Suprapubic skin (tissue), 4 donors: ENCODE data around the gene FLACC1. TPM values are rescaled to one million over a fixed set of nuclear protein-coding genes. Genes with fewer than 3 reads are reported as not detected.

ENCODE experiments used
- DNase-seq, 2 donors: peaks; one replicate each; pipeline ENCODE4 v3.0.0-alpha.2; 2019; ENCODE audit warnings: low spot score in 2 of 2
- H3K27ac ChIP-seq: fragments of 200-600 bp; sonication (generic); one replicate; pipeline ENCODE4 v1.5.1; 2019
- H3K27me3 ChIP-seq: fragments of 200-600 bp; sonication (generic); one replicate; pipeline ENCODE4 v1.5.1; 2019
- H3K36me3 ChIP-seq: fragments of 200-600 bp; sonication (generic); one replicate; pipeline ENCODE4 v1.5.1; 2019
- H3K4me1 ChIP-seq: fragments of 200-600 bp; sonication (generic); one replicate; pipeline ENCODE4 v1.5.1; 2019
- H3K4me3 ChIP-seq: fragments of 200-600 bp; sonication (generic); one replicate; pipeline ENCODE4 v1.5.1; 2019; ENCODE audit warnings: mild to moderate bottlenecking
- H3K9me3 ChIP-seq: fragments of 200-600 bp; sonication (generic); one replicate; pipeline ENCODE4 v1.5.1; 2019
- EP300 ChIP-seq: sonication (generic); formaldehyde crosslinking; IDR thresholded peaks from one replicate; pipeline ENCODE4 v1.6.1; 2017; ENCODE audit warnings: antibody characterized with exemption
- POLR2A ChIP-seq, 2 donors: fragments of 450-650 bp; IDR thresholded peaks; one replicate each; pipeline ENCODE4 v1.6.1; 2017; ENCODE audit warnings: antibody characterized with exemption in 2 of 2, mild to moderate bottlenecking in 2 of 2, moderate library complexity in 2 of 2
- POLR2AphosphoS5 ChIP-seq, 3 donors: sonication (generic); formaldehyde crosslinking; IDR thresholded peaks; one replicate each; pipeline ENCODE4 v1.6.1; 2017; ENCODE audit warnings: antibody characterized with exemption in 3 of 3
- WGBS: methylation state at CpG from one replicate; pipeline ENCODE4 v1.1.5; 2018; 5-methylcytosine and 5-hydroxymethylcytosine counted together
- total RNA-seq, 4 donors: library from RNA; depleted of rRNA; stranded (reverse); fragments of >200 nt; gene quantifications; one replicate each; pipeline ENCODE4 v1.1.0, GENCODE V29; 2016
- TF ChIP-seq, protein P1 (sequence below), 2 donors: fragments of 200-600 bp in 1 of 2; fragments of 450-650 bp in 1 of 2; sonication (generic) in 1 of 2; IDR thresholded peaks; one replicate each; pipeline ENCODE4 v1.5.1; 2016 to 2019; ENCODE audit warnings: antibody characterized with exemption in 2 of 2, mild to moderate bottlenecking in 1 of 2, moderate library complexity in 1 of 2

FLACC1 gene
- total RNA-seq, 4 donors from 2014 or later = 0.80 to 1.0 TPM; not detected in 2

DNA sequence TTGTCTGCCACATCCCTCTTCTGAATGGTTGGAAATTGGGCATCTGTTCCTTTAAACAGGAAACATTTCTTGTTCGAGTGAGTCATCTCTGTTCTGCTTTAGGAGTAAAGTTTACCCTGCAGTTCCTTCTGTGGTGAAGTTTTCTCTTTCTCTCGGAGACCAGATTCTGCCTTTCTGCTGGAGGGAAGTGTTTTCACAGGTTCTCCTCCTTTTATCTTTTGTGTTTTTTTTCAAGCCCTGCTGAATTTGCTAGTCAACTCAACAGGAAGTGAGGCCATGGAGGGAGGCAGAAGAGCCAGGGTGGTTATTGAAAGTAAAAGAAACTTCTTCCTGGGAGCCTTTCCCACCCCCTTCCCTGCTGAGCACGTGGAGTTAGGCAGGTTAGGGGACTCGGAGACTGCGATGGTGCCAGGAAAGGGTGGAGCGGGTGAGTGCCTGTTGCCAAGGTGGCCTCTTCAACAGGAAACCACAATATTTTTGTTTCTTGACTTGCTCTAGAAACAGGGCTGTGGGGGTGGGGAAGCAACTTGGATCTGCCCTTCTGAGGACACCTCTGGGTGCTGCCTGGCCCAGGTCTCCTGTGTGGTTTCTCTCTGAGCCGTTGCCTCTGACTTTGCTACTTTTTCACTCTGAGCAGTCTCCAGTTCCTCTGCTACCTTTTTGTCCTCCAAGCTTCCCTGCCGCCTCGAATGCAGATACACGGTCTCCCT, 99.0 kb downstream of the FLACC1 start:
- WGBS = 1% methylated on average over 10 of the region's 10 CpGs
- Histone ChIP-seq H3K9me3 (no peaks in the 10 kb centered on the region), H3K27ac (peak overlapping the region; percentile 92)

DNA sequence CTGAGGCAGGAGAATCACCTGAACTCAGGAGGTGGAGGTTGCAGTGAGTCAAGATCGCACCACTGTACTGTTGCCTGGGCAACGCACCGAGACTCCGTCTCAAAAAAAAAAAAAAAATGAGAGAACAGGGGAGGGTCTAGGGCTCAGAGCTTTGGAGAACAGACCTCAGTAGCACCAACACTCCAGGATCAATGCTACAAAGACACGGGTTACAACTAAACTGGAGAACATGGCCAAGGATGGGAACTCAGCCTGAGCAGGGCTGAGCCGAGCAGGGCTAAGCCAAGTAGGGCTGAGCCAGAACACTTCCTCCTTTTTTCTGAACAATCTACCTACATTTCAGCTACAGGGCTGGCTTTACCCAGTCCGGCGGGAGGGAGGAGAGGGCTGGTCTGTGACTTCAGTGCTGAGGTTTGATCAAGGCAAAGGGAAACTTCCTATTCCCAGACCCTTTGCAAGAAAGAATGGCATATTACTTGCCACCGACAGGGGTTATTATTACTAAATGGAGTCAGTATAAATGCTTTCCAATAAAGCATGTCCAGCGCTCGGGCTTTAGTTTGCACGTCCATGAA, 99.7 kb downstream of the FLACC1 start:
- H3K27ac ChIP-seq = peak overlapping the region; percentile 92
- no peaks in the 10 kb centered on the region for H3K9me3 ChIP-seq
- peaks cover 63% of the 10 kb centered on the region for H3K4me1 ChIP-seq
- no peak for DNase-seq
- no peaks in the 10 kb centered on the region for H3K27me3 ChIP-seq
- TF ChIP-seq, protein P1, sequence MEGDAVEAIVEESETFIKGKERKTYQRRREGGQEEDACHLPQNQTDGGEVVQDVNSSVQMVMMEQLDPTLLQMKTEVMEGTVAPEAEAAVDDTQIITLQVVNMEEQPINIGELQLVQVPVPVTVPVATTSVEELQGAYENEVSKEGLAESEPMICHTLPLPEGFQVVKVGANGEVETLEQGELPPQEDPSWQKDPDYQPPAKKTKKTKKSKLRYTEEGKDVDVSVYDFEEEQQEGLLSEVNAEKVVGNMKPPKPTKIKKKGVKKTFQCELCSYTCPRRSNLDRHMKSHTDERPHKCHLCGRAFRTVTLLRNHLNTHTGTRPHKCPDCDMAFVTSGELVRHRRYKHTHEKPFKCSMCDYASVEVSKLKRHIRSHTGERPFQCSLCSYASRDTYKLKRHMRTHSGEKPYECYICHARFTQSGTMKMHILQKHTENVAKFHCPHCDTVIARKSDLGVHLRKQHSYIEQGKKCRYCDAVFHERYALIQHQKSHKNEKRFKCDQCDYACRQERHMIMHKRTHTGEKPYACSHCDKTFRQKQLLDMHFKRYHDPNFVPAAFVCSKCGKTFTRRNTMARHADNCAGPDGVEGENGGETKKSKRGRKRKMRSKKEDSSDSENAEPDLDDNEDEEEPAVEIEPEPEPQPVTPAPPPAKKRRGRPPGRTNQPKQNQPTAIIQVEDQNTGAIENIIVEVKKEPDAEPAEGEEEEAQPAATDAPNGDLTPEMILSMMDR (IDR thresholded peaks at IDR 0.05) = no peak
- no peak for TF ChIP-seq POLR2A (IDR thresholded peaks at IDR 0.05)
- TF ChIP-seq POLR2AphosphoS5 (IDR thresholded peaks at IDR 0.05) = no peak
- TF ChIP-seq EP300 = no peak
- H3K4me3 ChIP-seq = peak overlapping the region; percentile 51
- 9% methylated on average over 12 of the region's 12 CpGs for WGBS
- no peaks in the 10 kb centered on the region for H3K36me3 ChIP-seq

More for the DNA sequence above, 99.0 kb downstream of the FLACC1 start:
- no peaks in the 10 kb centered on the region for H3K27me3 ChIP-seq
- no peaks in the 10 kb centered on the region for H3K36me3 ChIP-seq
- TF ChIP-seq POLR2A (IDR thresholded peaks at IDR 0.05) (no peak), EP300 (no peak), POLR2AphosphoS5 (IDR thresholded peaks at IDR 0.05) (no peak)
- TF ChIP-seq, protein P1 (IDR thresholded peaks at IDR 0.05) = no peak
- peak overlapping the region; percentile 51 for H3K4me3 ChIP-seq
- peak; percentile 86 to 88 for DNase-seq
- peaks cover 68% of the 10 kb centered on the region for H3K4me1 ChIP-seq

DNA sequence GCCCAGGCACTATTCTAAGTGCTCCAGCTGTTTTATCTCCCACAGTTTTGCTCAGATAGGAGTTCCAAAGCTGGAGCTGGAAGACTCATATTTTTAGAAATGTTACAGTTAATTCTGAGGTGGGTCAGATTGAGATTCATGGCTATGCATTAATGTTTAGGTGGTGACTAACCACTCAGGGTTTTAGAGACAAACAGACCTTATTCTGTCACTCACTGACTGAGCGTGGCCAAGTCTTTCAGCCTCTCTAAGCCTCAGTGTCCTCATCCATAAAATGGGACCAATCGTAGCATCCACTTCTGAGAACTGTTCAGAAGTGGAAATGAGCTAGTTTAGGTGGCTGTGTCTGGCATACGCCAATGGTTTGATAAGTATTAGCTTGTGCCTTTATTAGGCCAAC, 101.1 kb downstream of the FLACC1 start:
- H3K4me1 ChIP-seq = peaks cover 55% of the 10 kb centered on the region
- WGBS = 93% methylated on average over 3 of the region's 3 CpGs
- TF ChIP-seq POLR2AphosphoS5 (IDR thresholded peaks at IDR 0.05) = no peak
- no peaks in the 10 kb centered on the region for H3K9me3 ChIP-seq
- H3K36me3 ChIP-seq = no peaks in the 10 kb centered on the region
- H3K27me3 ChIP-seq = no peaks in the 10 kb centered on the region
- DNase-seq = no peak
- no peak overlapping the region for H3K27ac ChIP-seq
- no peak overlapping the region for H3K4me3 ChIP-seq

DNA sequence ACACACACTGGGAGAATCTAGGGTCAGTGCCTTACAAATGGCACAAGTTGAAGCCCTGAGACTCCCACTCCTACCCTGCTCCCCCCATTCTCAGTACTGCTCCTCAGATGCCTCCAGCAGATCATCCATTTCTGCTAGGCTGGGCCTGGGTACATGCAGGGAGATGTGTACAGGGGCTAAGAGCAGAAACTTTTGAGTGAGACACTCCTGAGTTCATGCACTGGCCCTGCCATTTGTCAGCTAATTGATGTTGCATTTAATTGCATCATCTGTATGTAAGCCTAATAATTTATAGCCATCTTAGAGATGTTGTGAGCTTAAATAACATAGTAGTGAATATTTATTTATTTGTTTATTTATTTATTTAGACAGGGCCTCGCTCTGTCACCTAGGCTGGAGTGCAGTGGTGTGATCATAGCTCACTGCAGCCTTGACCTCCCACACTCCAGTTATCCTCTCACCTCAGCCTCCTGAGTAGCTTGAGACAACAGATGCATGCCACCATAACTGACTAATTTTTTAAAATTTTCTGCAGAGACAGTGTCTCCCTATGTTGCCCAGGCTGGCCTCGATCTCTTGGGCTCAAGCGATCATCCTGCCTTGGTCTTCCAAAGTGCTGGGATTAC, 101.6 kb downstream of the FLACC1 start:
- no peaks in the 10 kb centered on the region for H3K27me3 ChIP-seq
- H3K27ac ChIP-seq = no peak overlapping the region
- H3K4me3 ChIP-seq = no peak overlapping the region
- no peaks in the 10 kb centered on the region for H3K9me3 ChIP-seq
- peaks cover 49% of the 10 kb centered on the region for H3K4me1 ChIP-seq
- no peaks in the 10 kb centered on the region for H3K36me3 ChIP-seq
- TF ChIP-seq EP300 = no peak
- TF ChIP-seq, protein P1 (IDR thresholded peaks at IDR 0.05) = no peak
- no peak for TF ChIP-seq POLR2AphosphoS5 (IDR thresholded peaks at IDR 0.05)
- WGBS = 97% methylated on average over 3 of the region's 3 CpGs
- no peak for DNase-seq

DNA sequence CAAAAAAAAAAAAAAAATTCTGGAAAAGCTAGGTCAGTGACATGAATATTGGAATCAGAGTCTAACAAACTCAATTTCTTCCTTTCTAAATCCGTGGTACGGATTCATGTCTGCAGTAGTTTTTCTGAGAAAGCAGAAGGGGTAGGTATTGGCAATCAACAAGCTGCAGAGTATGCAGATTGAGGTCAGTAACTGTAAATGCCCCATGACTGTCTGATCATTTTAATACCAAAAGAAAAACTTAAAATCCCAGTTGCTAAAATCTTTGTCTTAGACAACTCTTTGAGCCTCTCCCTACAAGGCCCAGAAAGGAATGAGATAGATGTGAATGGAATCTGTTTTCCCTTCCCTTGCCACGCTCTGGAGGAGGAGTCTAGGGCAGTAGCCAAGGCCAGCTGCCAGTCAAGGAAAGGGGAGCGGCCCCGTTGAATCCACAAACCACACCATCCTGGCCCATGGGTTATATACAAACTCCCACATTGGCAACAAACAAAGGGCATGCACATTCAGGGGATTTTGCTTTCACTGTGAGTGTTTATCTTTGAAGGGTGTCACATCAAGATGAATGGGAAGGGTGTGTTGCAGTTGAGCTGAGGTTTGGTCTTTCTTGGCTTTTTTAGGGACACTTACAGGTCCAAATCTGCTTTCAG, 102.9 kb downstream of the FLACC1 start:
- 38% methylated on average over 5 of the region's 5 CpGs for WGBS
- Histone ChIP-seq H3K27ac (peak overlapping the region; percentile 41), H3K9me3 (no peaks in the 10 kb centered on the region), H3K4me1 (peaks cover 36% of the 10 kb centered on the region), H3K27me3 (no peaks in the 10 kb centered on the region), H3K36me3 (no peaks in the 10 kb centered on the region), H3K4me3 (no peak overlapping the region)
- TF ChIP-seq POLR2A (IDR thresholded peaks at IDR 0.05) = no peak
- TF ChIP-seq, protein P1 (IDR thresholded peaks at IDR 0.05) = no peak
- TF ChIP-seq EP300 = no peak
- TF ChIP-seq POLR2AphosphoS5 (IDR thresholded peaks at IDR 0.05) = no peak
- DNase-seq = no peak
